HG03196 (cell line): ENCODE measurements around the gene GABARAP.

Experiments
- ATAC-seq: cut with Tn5 transposase; IDR thresholded peaks from one replicate; pipeline ENCODE4 v1.9.1; 2021; ENCODE audit not compliant: unreplicated experiment

Gene GABARAP

GRCh38 chr17:7208754-7209460, 33.3 kb downstream of the GABARAP start:
- ATAC-seq, result no peak

GRCh38 chr17:7208027-7208571, 34.1 kb downstream of the GABARAP start:
- no peak for ATAC-seq

- ATAC-seq, result no peak
These were observed 34.9 kb downstream of the GABARAP start for GRCh38 chr17:7207120-7208001.

- no peak for ATAC-seq
These were observed 36.7 kb downstream of the GABARAP start for GRCh38 chr17:7205561-7205960.

GRCh38 chr17:7204828-7205461, 37.3 kb downstream of the GABARAP start:
- peak; percentile 80 for ATAC-seq

- no peak for ATAC-seq
These were observed 37.9 kb downstream of the GABARAP start for GRCh38 chr17:7204336-7204735.

- ATAC-seq, result no peak
These were observed 38.9 kb downstream of the GABARAP start for GRCh38 chr17:7203391-7203790.

GRCh38 chr17:7196651-7197401, 45.4 kb downstream of the GABARAP start:
- no peak for ATAC-seq

GRCh38 chr17:7195971-7196370, 46.3 kb downstream of the GABARAP start:
- ATAC-seq, result no peak

GRCh38 chr17:7192271-7192937, 49.8 kb downstream of the GABARAP start:
- ATAC-seq, result no peak

GRCh38 chr17:7191571-7192270, 50.5 kb downstream of the GABARAP start:
- ATAC-seq, result no peak

- no peak for ATAC-seq
These were observed 51.2 kb downstream of the GABARAP start for GRCh38 chr17:7191069-7191468.

- no peak for ATAC-seq
These were observed 51.9 kb downstream of the GABARAP start for GRCh38 chr17:7190276-7190917.
